AG10803 (cell line): ENCODE data around the gene KRTAP10-12.

Experiments
- DNase-seq: peaks from one replicate; pipeline ENCODE4 v3.0.0; 2010; ENCODE audit warnings: low read depth
- H3K4me3 ChIP-seq: 2 replicates; pipeline ENCODE4 v1.5.1; 2011; ENCODE audit warnings: mild to moderate bottlenecking, low read length, control low read depth
- CTCF ChIP-seq: conservative IDR thresholded peaks from 2 replicates; pipeline ENCODE4 v1.5.1; 2011; ENCODE audit warnings: mild to moderate bottlenecking, low read length, control low read depth, inconsistent platforms

Gene KRTAP10-12

DNA sequence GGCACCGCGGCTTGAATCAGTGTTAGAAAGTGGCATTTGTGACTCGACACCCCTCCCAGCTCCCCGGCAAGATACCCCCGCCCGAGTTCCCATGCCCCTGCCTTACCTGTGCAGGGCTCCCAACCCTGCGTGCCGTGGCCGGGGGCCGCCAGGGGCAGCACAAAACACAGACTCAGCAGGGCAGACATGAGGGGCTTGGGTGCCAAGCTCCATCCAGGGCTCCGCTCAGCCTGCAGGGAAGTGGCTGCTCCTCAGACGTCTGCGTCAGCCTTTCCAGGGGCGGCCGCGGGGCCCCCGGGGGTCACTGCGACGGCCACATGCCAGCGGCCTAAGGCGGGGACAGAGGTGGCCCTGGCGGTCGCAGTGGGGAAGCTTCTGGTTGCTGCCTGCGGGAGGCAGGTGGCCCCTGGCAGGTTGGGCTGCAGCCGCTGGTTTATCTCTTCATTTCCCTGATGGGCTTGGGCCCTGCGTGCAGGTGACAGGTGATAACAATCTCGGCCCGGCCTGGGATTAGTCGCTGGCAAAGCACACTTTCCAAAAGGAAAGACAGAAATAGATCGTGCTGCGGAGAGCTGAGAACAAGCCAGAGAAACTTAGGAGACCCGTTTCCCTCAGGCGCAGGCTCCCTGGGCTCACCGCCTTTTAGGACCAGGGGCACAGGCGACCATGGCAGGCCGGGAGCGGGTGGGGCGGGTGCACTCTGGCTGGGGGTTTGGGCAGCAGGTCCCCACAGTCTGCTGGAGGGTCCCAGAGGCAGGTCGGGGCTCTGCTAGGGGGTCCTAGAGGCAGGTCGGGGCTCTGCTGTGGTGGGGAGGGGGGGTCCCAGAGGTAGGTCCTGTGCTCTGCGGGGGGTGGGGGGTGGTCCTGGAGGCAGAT is 14.6 kb downstream of the KRTAP10-12 start, which contains the start of gene TSPEAR:
TSS of gene TSPEAR (minus strand) at position 246 of the 876 bp plus-strand sequence. CDS start at position 188, 58 bp downstream.
- TF ChIP-seq CTCF = no peak
- no peak within 1 kb of the TSS for H3K4me3 ChIP-seq
- no peak for DNase-seq

DNA sequence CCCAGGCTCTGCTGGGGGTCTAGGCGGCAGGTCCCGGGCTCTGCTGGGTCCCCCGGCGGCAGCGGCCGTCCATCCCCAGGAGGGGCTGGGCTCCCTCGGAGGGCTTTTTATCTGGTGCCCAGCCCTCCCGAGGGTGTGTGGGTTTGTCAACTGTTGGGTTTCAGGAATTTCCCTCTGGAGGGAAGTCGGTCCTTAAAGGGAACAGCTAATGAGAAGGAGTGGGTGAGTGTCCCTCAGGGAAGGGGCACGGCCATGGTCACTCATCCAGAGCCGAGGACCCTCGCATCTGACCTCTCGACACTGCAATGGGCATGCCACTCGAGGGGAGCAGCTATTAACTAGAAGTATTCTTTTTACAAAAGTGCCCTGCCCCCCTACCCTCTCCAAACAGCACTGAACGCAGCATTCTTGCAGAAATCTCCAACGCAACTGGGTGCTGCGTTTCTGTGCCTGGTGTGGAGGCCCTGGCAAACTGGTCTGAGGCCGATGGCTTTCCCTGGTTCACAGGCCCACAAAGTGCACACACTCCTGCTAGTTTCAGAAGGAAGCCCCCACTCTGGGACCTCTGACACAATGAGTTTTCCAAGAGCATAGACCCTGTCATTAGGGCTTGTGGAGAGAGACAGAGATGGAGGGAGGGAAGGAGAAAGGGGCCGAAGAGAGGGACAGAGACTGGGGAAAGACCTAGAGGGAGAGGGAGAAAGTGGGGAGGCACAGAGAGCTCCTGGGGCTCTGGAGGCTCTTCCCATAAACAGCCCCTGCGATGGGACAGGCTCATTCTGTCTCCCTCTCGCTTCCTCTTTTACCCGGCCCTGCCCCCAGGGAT is 15.4 kb downstream of the KRTAP10-12 start:
- DNase-seq = no peak
- TF ChIP-seq CTCF = no peak
- H3K4me3 ChIP-seq = no peak overlapping the region

- no peak overlapping the region for H3K4me3 ChIP-seq
- DNase-seq = no peak
- no peak for TF ChIP-seq CTCF
These were observed 16.2 kb downstream of the KRTAP10-12 start for GRCh38 chr21:44713130-44713529.

DNA sequence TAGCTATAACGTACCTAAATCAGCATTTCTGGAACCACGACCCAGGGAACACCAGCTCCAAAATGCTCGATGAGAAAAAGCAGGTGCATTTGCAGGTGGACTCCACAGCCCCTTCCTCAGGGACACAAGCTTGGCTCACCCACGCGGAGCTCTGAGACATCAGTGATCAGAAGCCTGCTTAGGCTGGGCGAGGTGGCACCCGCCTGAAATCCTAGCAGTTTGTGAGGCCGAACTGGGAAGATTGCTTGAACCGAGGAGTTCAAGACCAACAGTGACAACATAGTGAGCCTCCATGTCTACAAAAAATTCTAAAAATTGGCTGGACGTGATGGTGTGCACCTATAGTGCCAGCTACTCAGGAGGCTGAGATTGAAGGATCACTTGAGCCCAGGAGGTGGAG is 16.9 kb downstream of the KRTAP10-12 start:
- no peak overlapping the region for H3K4me3 ChIP-seq
- DNase-seq = no peak
- TF ChIP-seq CTCF = no peak

- no peak overlapping the region for H3K4me3 ChIP-seq
- DNase-seq = no peak
- TF ChIP-seq CTCF = no peak
These were observed 17.9 kb downstream of the KRTAP10-12 start for GRCh38 chr21:44714905-44715304.

DNA sequence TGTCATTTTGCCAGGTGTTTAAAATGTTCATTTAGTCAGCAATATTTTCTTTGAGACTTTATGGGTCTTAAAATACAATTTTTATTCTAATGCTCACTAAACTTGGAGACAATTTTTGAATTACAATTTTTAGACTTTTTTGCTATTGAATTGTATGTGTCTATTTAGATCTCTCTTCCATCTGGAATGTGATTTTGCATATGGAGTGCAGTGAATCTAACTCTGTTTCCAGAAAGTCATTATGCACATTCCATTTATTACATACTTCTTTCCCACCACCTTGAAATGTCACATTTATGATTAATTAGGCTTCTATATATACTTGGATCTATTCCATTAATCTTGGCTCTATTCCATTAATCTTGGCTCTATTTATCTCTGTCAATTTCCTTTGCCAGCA is 20.0 kb downstream of the KRTAP10-12 start:
- TF ChIP-seq CTCF = no peak
- DNase-seq = no peak

More for the DNA sequence above, 20.0 kb downstream of the KRTAP10-12 start:
- no peak overlapping the region for H3K4me3 ChIP-seq
